IMR-90 (cell line): ENCODE data around the gene TMEM120A. TPM values are rescaled to one million over a fixed set of nuclear protein-coding genes. Genes with fewer than 3 reads are reported as not detected.

Experiments used
- ATAC-seq: fragments of 200-7000 bp; cut with Tn5 transposase; 2 replicates; pipeline ENCODE4 v1.9.1; 2020; ENCODE audit warnings: low read depth, mild to moderate bottlenecking, moderate library complexity
- BruUV-seq: library from RNA; stranded (reverse); fragments of 400-500 nt; replicated peaks from 2 replicates; lab custom pipeline; 2021; lab: Mats Ljungman, UMichigan
- CTCF ChIA-PET: fragments of 300-600 bp; formaldehyde crosslinking; extraction: SDS; loops from one replicate; lab custom pipeline; 2021; ENCODE audit warnings: antibody characterized with exemption; lab: Yijun Ruan, JAX
- POLR2A ChIA-PET: fragments of 300-600 bp; sonication (Branson Sonifier 250); formaldehyde crosslinking; loops from one replicate; lab custom pipeline; 2022; ENCODE audit warnings: antibody characterized with exemption; ENCODE audit not compliant: unreplicated experiment; lab: Charles Lee
- DNase-seq: peaks from one replicate; pipeline ENCODE4 v3.0.0; 2013
- H2AFZ ChIP-seq: replicated peaks from 2 replicates; pipeline ENCODE3; 2013; ENCODE audit warnings: low read length, mild to moderate bottlenecking; ENCODE audit not compliant: poor library complexity
- H2AK5ac ChIP-seq: 2 replicates; pipeline ENCODE4 v1.6.1; 2013; ENCODE audit warnings: low read depth, low read length, inconsistent platforms
- H2AK9ac ChIP-seq: replicated peaks from 2 replicates; pipeline ENCODE3; 2013; ENCODE audit warnings: mild to moderate bottlenecking, low read depth, low read length, moderate library complexity; ENCODE audit not compliant: poor library complexity
- H2BK120ac ChIP-seq: 2 replicates; pipeline ENCODE4 v1.6.1; 2013; ENCODE audit warnings: low read depth, low read length, inconsistent platforms
- H2BK15ac ChIP-seq: 3 replicates; pipeline ENCODE4 v1.6.1; 2013; ENCODE audit warnings: low read depth, low read length, inconsistent platforms
- H2BK20ac ChIP-seq: 2 replicates; pipeline ENCODE4 v1.6.1; 2013; ENCODE audit warnings: low read depth, mild to moderate bottlenecking, inconsistent platforms, low read length, moderate library complexity
- H2BK5ac ChIP-seq: 2 replicates; pipeline ENCODE4 v1.6.1; 2013; ENCODE audit warnings: mild to moderate bottlenecking, low read depth, low read length, inconsistent platforms; ENCODE audit not compliant: poor library complexity, severe bottlenecking
- H3K14ac ChIP-seq: replicated peaks from 2 replicates; pipeline ENCODE4 v1.6.1; 2013; ENCODE audit warnings: low read depth, low read length, inconsistent platforms
- H3K18ac ChIP-seq: 2 replicates; pipeline ENCODE4 v1.6.1; 2013; ENCODE audit warnings: low read depth, low read length, control low read depth
- H3K23ac ChIP-seq: 2 replicates; pipeline ENCODE4 v1.6.1; 2013; ENCODE audit warnings: low read depth, low read length, inconsistent platforms
- H3K27ac ChIP-seq: 2 replicates; pipeline ENCODE4 v1.5.1; 2013; ENCODE audit warnings: mild to moderate bottlenecking, control low read depth, low read length; ENCODE audit not compliant: insufficient read depth
- H3K27me3 ChIP-seq: 2 replicates; pipeline ENCODE4 v1.6.1; 2013; ENCODE audit warnings: low read length; ENCODE audit not compliant: control insufficient read depth, insufficient read depth
- H3K36me3 ChIP-seq: 2 replicates; pipeline ENCODE4 v1.6.1; 2013; ENCODE audit warnings: low read length, mixed read lengths; ENCODE audit not compliant: control insufficient read depth, insufficient read depth
- H3K4ac ChIP-seq: 2 replicates; pipeline ENCODE4 v1.6.1; 2013; ENCODE audit warnings: low read depth, low read length, inconsistent platforms
- H3K4me1 ChIP-seq: 2 replicates; pipeline ENCODE4 v1.6.1; 2013; ENCODE audit warnings: low read length, mixed read lengths; ENCODE audit not compliant: control insufficient read depth, insufficient read depth
- H3K4me2 ChIP-seq: 2 replicates; pipeline ENCODE4 v1.6.1; 2013; ENCODE audit warnings: low read depth, mild to moderate bottlenecking, control low read depth, low read length, moderate library complexity
- H3K4me3 ChIP-seq: 2 replicates; pipeline ENCODE4 v1.5.1; 2013; ENCODE audit warnings: low read depth, mild to moderate bottlenecking, control low read depth, low read length, moderate library complexity; ENCODE audit not compliant: insufficient read depth
- H3K56ac ChIP-seq: 2 replicates; pipeline ENCODE4 v1.6.1; 2013; ENCODE audit warnings: low read length, inconsistent platforms; ENCODE audit not compliant: insufficient read depth; ENCODE audit errors: extremely low read depth
- H3K79me1 ChIP-seq, 2 experiments: 2 replicates each; pipeline ENCODE4 v1.6.1; 2013; ENCODE audit warnings: low read length in 2 of 2, inconsistent platforms in 1 of 2, low read depth in 1 of 2
- H3K9ac ChIP-seq: 2 replicates; pipeline ENCODE4 v1.6.1; 2013; ENCODE audit warnings: low read depth, low read length, control low read depth
- H3K9me1 ChIP-seq: 2 replicates; pipeline ENCODE4 v1.6.1; 2013; ENCODE audit warnings: low read length, inconsistent platforms; ENCODE audit not compliant: insufficient read depth
- H3K9me3 ChIP-seq: 2 replicates; pipeline ENCODE4 v1.6.1; 2013; ENCODE audit warnings: low read length; ENCODE audit not compliant: control insufficient read depth, insufficient read depth
- H4K20me1 ChIP-seq: 2 replicates; pipeline ENCODE4 v1.6.1; 2013; ENCODE audit warnings: low read length, inconsistent platforms; ENCODE audit not compliant: insufficient read depth
- H4K5ac ChIP-seq: 2 replicates; pipeline ENCODE4 v1.6.1; 2013; ENCODE audit warnings: mild to moderate bottlenecking, low read depth, low read length, control low read depth
- H4K8ac ChIP-seq, 2 experiments: 2 replicates each; pipeline ENCODE4 v1.6.1; 2013; ENCODE audit warnings: low read depth in 2 of 2, low read length in 2 of 2, control low read depth in 1 of 2, inconsistent platforms in 1 of 2
- H4K91ac ChIP-seq: 2 replicates; pipeline ENCODE4 v1.6.1; 2013; ENCODE audit warnings: low read depth, low read length, inconsistent platforms; ENCODE audit not compliant: insufficient read depth
- BHLHE40 ChIP-seq: fragments of 150-350 bp; IDR thresholded peaks from 2 replicates; pipeline ENCODE4 v1.6.1; 2016; ENCODE audit warnings: mild to moderate bottlenecking, low read depth, low read length
- CEBPB ChIP-seq: IDR thresholded peaks from 2 replicates; pipeline ENCODE4 v1.6.1; 2012; ENCODE audit warnings: low read depth, low read length, improper control_type of control experiment
- FOS ChIP-seq: fragments of 150-350 bp; IDR thresholded peaks from 2 replicates; pipeline ENCODE4 v1.6.1; 2016; ENCODE audit warnings: low read depth, low read length
- MAFK ChIP-seq: IDR thresholded peaks from 2 replicates; pipeline ENCODE4 v1.6.1; 2012; ENCODE audit warnings: low read depth, low read length, improper control_type of control experiment
- MAZ ChIP-seq: IDR thresholded peaks from 2 replicates; pipeline ENCODE4 v1.6.1; 2012; ENCODE audit warnings: low read depth, mild to moderate bottlenecking, low read length, improper control_type of control experiment, moderate library complexity, borderline replicate concordance
- MXI1 ChIP-seq: IDR thresholded peaks from 2 replicates; pipeline ENCODE4 v1.6.1; 2012; ENCODE audit warnings: low read depth, mild to moderate bottlenecking, low read length, moderate library complexity, borderline replicate concordance
- NFE2L2 ChIP-seq: fragments of 150-350 bp; IDR thresholded peaks from 2 replicates; pipeline ENCODE4 v1.6.1; 2016; ENCODE audit warnings: low read depth, mild to moderate bottlenecking, low read length
- WGBS, 2 experiments: methylation state at CpG; one replicate each; pipeline versions ENCODE4 v1.1.5 to v1.1.7; 2013; ENCODE audit warnings: missing lambda C conversion rate in 2 of 2; ENCODE audit not compliant: insufficient read length in 1 of 2; ENCODE audit errors: extremely low coverage in 2 of 2; 5-methylcytosine and 5-hydroxymethylcytosine counted together
- dilution Hi-C: fragments of 300-500 bp; cut with HindIII; formaldehyde crosslinking; loops from one replicate; pipeline ENCODE4 v1.14.3; 2018; ENCODE audit warnings: low sequenced_read_pairs; ENCODE audit not compliant: unreplicated experiment
- in situ Hi-C: fragments of 300-500 bp; cut with MboI; formaldehyde crosslinking; loops from 3 replicates; pipeline ENCODE4 v1.14.3; 2019; ENCODE audit warnings: low sequenced_read_pairs, inconsistent platforms, mixed read lengths
- intact Hi-C: fragments of 100-400 bp; cut with micrococcal nuclease; formaldehyde crosslinking; loops from 2 replicates; pipeline ENCODE4 v1.10.0; 2022
- polyA plus RNA-seq, 3 experiments: library from polyadenylated mRNA; depleted of rRNA; stranded (reverse); fragments of >200 nt; gene quantifications; 2 replicates each; pipeline ENCODE4 v1.2.3, GENCODE V29; 2012; ENCODE audit warnings: low replicate concordance in 1 of 3
- total RNA-seq: library from RNA; depleted of rRNA; stranded (reverse); fragments of >200 nt; gene quantifications from 2 replicates; pipeline ENCODE4 v1.2.3, GENCODE V29; 2012
- TF ChIP-seq, protein P1 (sequence below): fragments of 150-350 bp; IDR thresholded peaks from 2 replicates; pipeline ENCODE4 v1.6.1; 2016; ENCODE audit warnings: low read depth, mild to moderate bottlenecking, low read length, moderate library complexity, borderline replicate concordance
- TF ChIP-seq, protein P2 (sequence below): fragments of 150-350 bp; IDR thresholded peaks from 2 replicates; pipeline ENCODE4 v1.6.1; 2017; ENCODE audit warnings: mild to moderate bottlenecking, antibody characterized with exemption, low read length, low read depth
- TF ChIP-seq, protein P3 (sequence below): conservative IDR thresholded peaks from 2 replicates; pipeline ENCODE4 v1.5.1; 2012; ENCODE audit warnings: mild to moderate bottlenecking, low read depth, low read length, improper control_type of control experiment

TMEM120A gene
- total and polyA plus RNA-seq, 2 of the 4 experiments (the other 2 are of a cell fraction) = 32.1 to 39.3 TPM

GRCh38 chr7:75937958-75938786, 56.2 kb downstream of the TMEM120A start:
- Histone ChIP-seq H3K27ac (peak overlapping the region; percentile 78), H2AK9ac (peak overlapping the region; percentile 43), H4K20me1 (no peaks in the 10 kb centered on the region; the same call in 1 of the 2 replicates), H3K4me2 (no peak overlapping the region), H3K14ac (peak overlapping the region; percentile 90), H3K56ac (no peak overlapping the region), H3K4me1 (peaks cover 5% of the 10 kb centered on the region), H3K4me3 (no peak overlapping the region), H2AK5ac (peak overlapping the region; percentile 96), H2AFZ (peak overlapping the region; percentile 77), H3K79me1 (peaks cover 11 to 49% of the 10 kb centered on the region in 2 experiments), H4K5ac (peak overlapping the region; percentile 41; the same call in 1 of the 2 replicates), H4K8ac (peak overlapping the region in 1 of 2 experiments; percentile 83; a peak in 3 of 4 replicates), H3K23ac (peak overlapping the region; percentile 87; the same call in 1 of the 2 replicates), H3K27me3 (no peaks in the 10 kb centered on the region), H2BK20ac (peak overlapping the region; percentile 91), H3K4ac (peak overlapping the region; percentile 83), H3K36me3 (peaks cover 3% of the 10 kb centered on the region; the same call in 1 of the 2 replicates), H4K91ac (peak overlapping the region; percentile 76), H3K9ac (no peak overlapping the region), H3K9me1 (peaks cover 9% of the 10 kb centered on the region), H2BK120ac (peak overlapping the region; percentile 89), H3K18ac (peak overlapping the region; percentile 75), H3K9me3 (peaks cover 5% of the 10 kb centered on the region), H2BK5ac (peak overlapping the region; percentile 82), H2BK15ac (peak overlapping the region; percentile 38; the same call in 1 of the 3 replicates)
- ChIA-PET POLR2A (interaction anchor here (0.6 kb wide), 1 partner anchor 185 kb away, joined by 14 read pairs; no protein-coding TSS in a partner anchor), CTCF (interaction anchor here (0.6 to 0.9 kb wide), 2 partner anchors 22 to 354 kb away, joined by 3 read pairs; no protein-coding TSS in a partner anchor)
- intact Hi-C loops (no loop called here), in situ Hi-C loops (no loop called here), dilution Hi-C loops (no loop called here)
- WGBS, 2 experiments = 87% methylated on average over 5 of the region's 15 CpGs; no CpG with 5 or more reads in 1 of the 2 experiments
- peak; percentile 96 for DNase-seq
- peak; percentile 79 for TF ChIP-seq FOS
- TF ChIP-seq, protein P1, sequence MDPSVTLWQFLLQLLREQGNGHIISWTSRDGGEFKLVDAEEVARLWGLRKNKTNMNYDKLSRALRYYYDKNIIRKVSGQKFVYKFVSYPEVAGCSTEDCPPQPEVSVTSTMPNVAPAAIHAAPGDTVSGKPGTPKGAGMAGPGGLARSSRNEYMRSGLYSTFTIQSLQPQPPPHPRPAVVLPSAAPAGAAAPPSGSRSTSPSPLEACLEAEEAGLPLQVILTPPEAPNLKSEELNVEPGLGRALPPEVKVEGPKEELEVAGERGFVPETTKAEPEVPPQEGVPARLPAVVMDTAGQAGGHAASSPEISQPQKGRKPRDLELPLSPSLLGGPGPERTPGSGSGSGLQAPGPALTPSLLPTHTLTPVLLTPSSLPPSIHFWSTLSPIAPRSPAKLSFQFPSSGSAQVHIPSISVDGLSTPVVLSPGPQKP = no peak
- TF ChIP-seq, protein P2, sequence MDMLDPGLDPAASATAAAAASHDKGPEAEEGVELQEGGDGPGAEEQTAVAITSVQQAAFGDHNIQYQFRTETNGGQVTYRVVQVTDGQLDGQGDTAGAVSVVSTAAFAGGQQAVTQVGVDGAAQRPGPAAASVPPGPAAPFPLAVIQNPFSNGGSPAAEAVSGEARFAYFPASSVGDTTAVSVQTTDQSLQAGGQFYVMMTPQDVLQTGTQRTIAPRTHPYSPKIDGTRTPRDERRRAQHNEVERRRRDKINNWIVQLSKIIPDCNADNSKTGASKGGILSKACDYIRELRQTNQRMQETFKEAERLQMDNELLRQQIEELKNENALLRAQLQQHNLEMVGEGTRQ = peak; percentile 83
- TF ChIP-seq MAFK = peak; percentile 98
- peak; percentile 73 for TF ChIP-seq CEBPB
- peak; percentile 77; the same call in 1 of the 2 replicates for TF ChIP-seq MAZ
- TF ChIP-seq BHLHE40 = peak; percentile 95
- TF ChIP-seq, protein P3, sequence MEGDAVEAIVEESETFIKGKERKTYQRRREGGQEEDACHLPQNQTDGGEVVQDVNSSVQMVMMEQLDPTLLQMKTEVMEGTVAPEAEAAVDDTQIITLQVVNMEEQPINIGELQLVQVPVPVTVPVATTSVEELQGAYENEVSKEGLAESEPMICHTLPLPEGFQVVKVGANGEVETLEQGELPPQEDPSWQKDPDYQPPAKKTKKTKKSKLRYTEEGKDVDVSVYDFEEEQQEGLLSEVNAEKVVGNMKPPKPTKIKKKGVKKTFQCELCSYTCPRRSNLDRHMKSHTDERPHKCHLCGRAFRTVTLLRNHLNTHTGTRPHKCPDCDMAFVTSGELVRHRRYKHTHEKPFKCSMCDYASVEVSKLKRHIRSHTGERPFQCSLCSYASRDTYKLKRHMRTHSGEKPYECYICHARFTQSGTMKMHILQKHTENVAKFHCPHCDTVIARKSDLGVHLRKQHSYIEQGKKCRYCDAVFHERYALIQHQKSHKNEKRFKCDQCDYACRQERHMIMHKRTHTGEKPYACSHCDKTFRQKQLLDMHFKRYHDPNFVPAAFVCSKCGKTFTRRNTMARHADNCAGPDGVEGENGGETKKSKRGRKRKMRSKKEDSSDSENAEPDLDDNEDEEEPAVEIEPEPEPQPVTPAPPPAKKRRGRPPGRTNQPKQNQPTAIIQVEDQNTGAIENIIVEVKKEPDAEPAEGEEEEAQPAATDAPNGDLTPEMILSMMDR = no peak
- peak; percentile 100 for TF ChIP-seq NFE2L2
- peak; percentile 80 for TF ChIP-seq MXI1
- BruUV-seq = no TSS peak
- peak; percentile 94 for ATAC-seq
